ENCODE measurements around the gene SEPTIN1.

The SEPTIN1 gene, protein sequence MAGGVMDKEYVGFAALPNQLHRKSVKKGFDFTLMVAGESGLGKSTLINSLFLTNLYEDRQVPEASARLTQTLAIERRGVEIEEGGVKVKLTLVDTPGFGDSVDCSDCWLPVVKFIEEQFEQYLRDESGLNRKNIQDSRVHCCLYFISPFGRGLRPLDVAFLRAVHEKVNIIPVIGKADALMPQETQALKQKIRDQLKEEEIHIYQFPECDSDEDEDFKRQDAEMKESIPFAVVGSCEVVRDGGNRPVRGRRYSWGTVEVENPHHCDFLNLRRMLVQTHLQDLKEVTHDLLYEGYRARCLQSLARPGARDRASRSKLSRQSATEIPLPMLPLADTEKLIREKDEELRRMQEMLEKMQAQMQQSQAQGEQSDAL

GRCh38 chr16:30382111-30382881, at the start of gene SEPTIN1:
SEPTIN1 (minus strand) TSS chr16:30382561; CDS start chr16:30382542, 19 bp downstream.
- no peak for DNase-seq

DNA sequence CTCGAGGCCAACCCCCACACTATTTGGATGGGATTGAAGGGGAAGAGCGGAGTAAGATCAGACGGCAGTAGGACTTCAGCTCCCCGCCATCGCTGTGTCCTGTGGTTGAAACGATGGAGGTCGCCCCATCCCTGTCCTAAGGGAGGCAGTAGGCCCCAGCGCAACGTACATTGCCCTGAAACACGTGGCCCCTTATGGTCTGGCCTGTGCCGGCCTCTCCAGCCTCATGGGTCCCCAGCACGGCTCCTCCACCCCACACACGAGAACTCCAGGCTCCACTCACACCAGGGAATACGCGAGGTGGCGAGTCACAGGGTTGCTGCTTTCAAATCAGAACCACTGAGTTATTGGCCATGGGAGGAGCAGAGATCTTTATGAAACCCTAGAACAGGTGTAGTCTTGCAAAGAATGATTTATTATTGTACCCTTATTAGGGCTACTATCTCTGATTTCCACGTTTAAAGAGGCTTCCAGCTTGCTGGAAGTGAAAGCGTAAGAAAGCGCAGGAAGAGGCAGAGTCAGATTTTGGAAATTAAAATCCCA, 48.1 kb upstream of the SEPTIN1 start:
- no peak for DNase-seq

- peak; percentile 100 for DNase-seq
Measured at GRCh38 chr16:30429678-30430427, 47.5 kb upstream of the SEPTIN1 start, which contains the start of gene DCTPP1. DCTPP1 (minus strand) TSS chr16:30430030; CDS start chr16:30429980, 50 bp downstream.

DNA sequence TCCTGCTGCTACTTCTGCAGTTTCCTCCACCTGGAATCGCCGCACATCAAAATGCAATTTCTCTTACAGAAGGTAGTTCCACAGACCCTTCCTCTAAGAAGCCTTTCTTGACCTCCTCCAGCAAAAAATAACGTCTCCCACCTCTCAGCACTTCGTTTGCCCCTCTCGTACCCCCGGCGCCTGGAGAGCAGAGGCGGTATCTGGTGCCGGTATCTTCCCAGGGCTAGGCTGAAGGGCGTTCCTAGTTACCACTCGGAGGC, 47.0 kb upstream of the SEPTIN1 start:
- DNase-seq, result no peak

DNA sequence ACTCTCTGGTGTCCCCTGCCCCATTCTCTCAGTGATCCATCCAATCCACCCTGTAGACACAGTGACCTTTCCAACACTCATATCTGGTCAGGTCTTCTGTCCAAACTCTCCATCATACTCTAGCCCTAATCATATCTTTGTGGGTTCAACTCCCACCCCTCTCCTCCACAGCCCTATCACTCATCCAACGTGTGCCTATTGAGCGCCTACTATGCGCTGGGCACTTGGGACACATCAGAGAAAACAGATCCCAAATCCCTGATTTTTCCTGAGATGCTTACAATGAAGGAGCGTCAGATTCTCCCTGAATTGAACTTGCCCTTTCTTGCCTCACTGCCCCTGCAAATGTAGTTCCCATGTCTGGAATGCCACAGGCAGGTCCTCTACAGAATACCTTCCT, 45.7 kb upstream of the SEPTIN1 start:
- DNase-seq, result no peak

DNA sequence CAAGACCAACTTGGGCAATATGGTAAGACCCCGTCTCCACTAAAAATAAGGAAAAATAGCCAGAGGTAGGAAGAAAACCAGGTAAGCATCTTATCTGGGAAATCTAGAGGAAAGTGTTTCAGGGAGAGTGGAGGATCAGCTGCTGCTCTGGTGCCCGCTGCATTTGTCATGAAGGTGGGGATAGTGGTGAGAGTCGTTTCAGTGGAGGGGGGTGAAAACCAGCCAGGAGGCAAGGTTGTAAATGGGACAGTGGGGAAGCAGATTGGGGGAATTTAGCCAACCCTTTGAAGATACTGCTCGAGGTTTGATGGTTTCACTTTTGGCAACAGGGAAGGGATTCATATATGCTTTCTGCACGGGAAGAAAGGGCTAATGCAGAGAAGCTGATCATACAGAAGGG, 38.6 kb upstream of the SEPTIN1 start:
- DNase-seq, result no peak

- no peak for DNase-seq
Measured at GRCh38 chr16:30418350-30419181, 36.2 kb upstream of the SEPTIN1 start.

DNA sequence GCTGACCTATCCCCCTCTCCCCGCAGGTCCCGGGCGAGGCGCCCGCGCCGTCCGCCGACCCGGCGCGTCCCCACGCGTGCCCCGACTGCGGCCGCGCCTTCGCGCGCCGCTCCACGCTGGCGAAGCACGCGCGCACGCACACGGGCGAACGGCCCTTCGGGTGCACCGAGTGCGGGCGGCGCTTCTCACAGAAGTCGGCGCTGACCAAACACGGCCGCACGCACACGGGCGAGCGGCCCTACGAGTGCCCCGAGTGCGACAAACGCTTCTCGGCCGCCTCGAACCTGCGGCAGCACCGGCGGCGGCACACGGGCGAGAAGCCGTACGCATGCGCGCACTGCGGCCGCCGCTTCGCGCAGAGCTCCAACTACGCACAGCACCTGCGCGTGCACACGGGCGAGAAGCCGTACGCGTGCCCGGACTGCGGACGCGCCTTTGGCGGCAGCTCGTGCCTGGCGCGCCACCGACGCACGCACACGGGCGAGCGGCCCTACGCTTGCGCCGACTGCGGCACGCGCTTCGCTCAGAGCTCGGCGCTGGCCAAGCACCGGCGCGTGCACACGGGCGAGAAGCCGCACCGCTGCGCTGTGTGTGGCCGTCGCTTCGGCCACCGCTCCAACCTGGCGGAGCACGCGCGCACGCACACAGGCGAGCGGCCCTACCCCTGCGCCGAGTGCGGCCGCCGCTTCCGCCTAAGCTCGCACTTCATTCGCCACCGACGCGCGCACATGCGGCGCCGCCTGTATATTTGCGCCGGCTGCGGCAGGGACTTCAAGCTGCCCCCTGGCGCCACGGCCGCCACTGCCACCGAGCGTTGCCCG, 35.4 kb upstream of the SEPTIN1 start:
- peak; percentile 95 for DNase-seq

DNA sequence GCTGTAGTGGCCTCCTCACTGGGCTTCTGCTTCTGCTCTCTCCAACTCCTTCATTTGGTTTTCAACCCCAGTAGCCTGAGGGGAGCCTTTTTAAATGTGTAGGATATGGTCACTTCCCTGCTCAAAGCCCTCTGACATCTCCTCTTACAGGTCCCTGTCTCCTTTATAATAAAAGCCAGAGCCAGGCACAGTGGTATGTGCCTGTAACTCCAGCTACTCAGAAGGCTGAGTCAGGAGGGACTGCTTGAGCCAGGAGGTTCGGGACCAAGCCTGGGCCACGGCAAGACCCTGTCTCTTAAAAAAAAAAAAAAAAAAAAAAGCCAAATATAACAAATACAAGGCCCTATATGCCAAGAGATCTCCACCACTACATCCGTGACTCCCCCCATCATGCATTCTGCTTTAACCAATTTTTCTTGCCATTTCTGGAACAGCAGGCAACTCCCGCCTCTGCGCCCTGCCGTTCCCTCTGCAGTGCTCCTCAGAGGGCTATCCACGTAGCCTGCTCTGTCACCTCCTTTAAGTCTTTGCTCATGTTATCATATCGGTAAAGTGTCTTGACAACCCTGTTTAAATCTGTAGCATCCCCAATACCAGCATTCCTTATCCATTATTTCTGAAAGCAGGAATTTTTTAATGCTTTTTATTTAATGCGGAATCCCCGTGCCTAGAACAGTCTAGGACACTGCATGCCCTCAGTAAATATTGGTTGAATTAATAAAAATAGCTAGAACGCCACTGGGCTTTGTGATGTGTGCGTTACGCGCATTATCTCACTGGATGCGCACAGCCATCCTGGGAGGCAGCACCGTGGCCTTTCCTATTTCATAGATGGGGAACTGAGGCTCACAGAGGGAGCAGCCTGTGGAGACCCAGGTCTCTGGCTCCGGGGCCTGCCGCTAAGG, 34.5 kb upstream of the SEPTIN1 start:
- peak; percentile 2 for DNase-seq

GRCh38 chr16:30416047-30416603, 33.8 kb upstream of the SEPTIN1 start:
- no peak for DNase-seq

GRCh38 chr16:30414159-30414558, 31.8 kb upstream of the SEPTIN1 start:
- no peak for DNase-seq

GRCh38 chr16:30413112-30413806, 30.9 kb upstream of the SEPTIN1 start:
- no peak for DNase-seq

GRCh38 chr16:30409125-30410060, 27.0 kb upstream of the SEPTIN1 start:
- peak; percentile 83 for DNase-seq

- no peak for DNase-seq
Measured at GRCh38 chr16:30407804-30408534, 25.6 kb upstream of the SEPTIN1 start.

- DNase-seq, result peak; percentile 85
Measured at GRCh38 chr16:30407102-30407803, 24.9 kb upstream of the SEPTIN1 start, which contains the start of gene ZNF771. ZNF771 (plus strand) TSS chr16:30407606; CDS start chr16:30408054, 448 bp downstream.

GRCh38 chr16:30406795-30407101, 24.4 kb upstream of the SEPTIN1 start:
- no peak for DNase-seq

All from NCI-H1092 (cell line).